Measurements from ENCODE around the gene FAHD2A. TPM values are rescaled to one million over a fixed set of nuclear protein-coding genes. Genes with fewer than 3 reads are reported as not detected.
A peak's percentile ranks its signal among the peaks of the same experiment; 100 is the strongest.

The FAHD2A gene
- total RNA-seq, 3 donors from 2014 or later, result 19.3 to 50.1 (median 24.3) TPM

GRCh38 chr2:95380731-95381130, 21.8 kb upstream of the FAHD2A start:
- TF ChIP-seq POLR2A (IDR thresholded peaks at IDR 0.05) (no peak), CTCF (IDR thresholded peaks at IDR 0.05) (no peak), POLR2AphosphoS5 (IDR thresholded peaks at IDR 0.05) (no peak)
- no peak for DNase-seq (ENCODE audit: low spot score in 2 of 2)
- Histone ChIP-seq H3K4me1 (no peaks in the 10 kb centered on the region), H3K27me3 (no peaks in the 10 kb centered on the region), H3K36me3 (no peaks in the 10 kb centered on the region), H3K9me3 (no peaks in the 10 kb centered on the region), H3K27ac (no peak overlapping the region), H3K4me3 (no peak overlapping the region)
- intact Hi-C loops (cut with DNase I; ENCODE audit: low total_unique reads), result no loop called here

- TF ChIP-seq CTCF (IDR thresholded peaks at IDR 0.05) (no peak), POLR2AphosphoS5 (IDR thresholded peaks at IDR 0.05) (no peak), POLR2A (IDR thresholded peaks at IDR 0.05) (no peak)
- intact Hi-C loops (cut with DNase I; ENCODE audit: low total_unique reads), result no loop called here
- Histone ChIP-seq H3K27ac (no peak overlapping the region), H3K36me3 (no peaks in the 10 kb centered on the region), H3K4me3 (no peak overlapping the region), H3K4me1 (no peaks in the 10 kb centered on the region), H3K27me3 (no peaks in the 10 kb centered on the region), H3K9me3 (no peaks in the 10 kb centered on the region)
- DNase-seq (ENCODE audit: low spot score in 2 of 2), result peak in 1 of 2 donors; percentile 33
These were observed 21.0 kb upstream of the FAHD2A start for GRCh38 chr2:95381212-95382191.

- Histone ChIP-seq H3K27ac (no peak overlapping the region), H3K36me3 (no peaks in the 10 kb centered on the region), H3K9me3 (no peaks in the 10 kb centered on the region), H3K4me1 (no peaks in the 10 kb centered on the region), H3K4me3 (no peak overlapping the region), H3K27me3 (no peaks in the 10 kb centered on the region)
- DNase-seq (ENCODE audit: low spot score in 2 of 2), result peak in 1 of 2 donors; percentile 46
- TF ChIP-seq CTCF (IDR thresholded peaks at IDR 0.05) (no peak), POLR2A (IDR thresholded peaks at IDR 0.05) (no peak), POLR2AphosphoS5 (IDR thresholded peaks at IDR 0.05) (no peak)
- intact Hi-C loops (cut with DNase I; ENCODE audit: low total_unique reads), result no loop called here
These were observed 20.3 kb upstream of the FAHD2A start for GRCh38 chr2:95382192-95382591.

- Histone ChIP-seq H3K4me1 (no peaks in the 10 kb centered on the region), H3K27me3 (no peaks in the 10 kb centered on the region), H3K9me3 (no peaks in the 10 kb centered on the region), H3K4me3 (no peak overlapping the region), H3K36me3 (no peaks in the 10 kb centered on the region), H3K27ac (no peak overlapping the region)
- intact Hi-C loops (cut with DNase I; ENCODE audit: low total_unique reads), result no loop called here
- DNase-seq (ENCODE audit: low spot score in 2 of 2), result peak in 1 of 2 donors; percentile 47
- no peak for TF ChIP-seq POLR2A (IDR thresholded peaks at IDR 0.05)
- TF ChIP-seq CTCF (IDR thresholded peaks at IDR 0.05), result no peak
- no peak for TF ChIP-seq POLR2AphosphoS5 (IDR thresholded peaks at IDR 0.05)
These were observed 19.5 kb upstream of the FAHD2A start for GRCh38 chr2:95382686-95383634.
